SK-N-SH treated with all-trans-retinoic acid at 6 μM for 48 hours (cell line): ENCODE data around the gene STX18.

Source experiments
- ATAC-seq: fragments of 200-7000 bp; cut with Tn5 transposase; 3 replicates; pipeline ENCODE4 v1.9.1; 2020; ENCODE audit warnings: mild to moderate bottlenecking, moderate library complexity
- ARNTL ChIP-seq: fragments of 450-650 bp; formaldehyde crosslinking; IDR thresholded peaks from 2 replicates; pipeline ENCODE4 v1.5.0; 2020; ENCODE audit warnings: low read depth, mild to moderate bottlenecking, moderate library complexity, borderline replicate concordance
- BACH2 ChIP-seq: fragments of 250-450 bp; sonication (Bioruptor Pico); IDR thresholded peaks from 2 replicates; pipeline ENCODE4 v1.9.0; 2021; ENCODE audit warnings: mild to moderate bottlenecking, borderline replicate concordance
- CSDC2 ChIP-seq: fragments of 250-450 bp; sonication (Bioruptor Pico); IDR thresholded peaks from 2 replicates; pipeline ENCODE4 v1.5.0; 2020; ENCODE audit warnings: mild to moderate bottlenecking, moderate library complexity
- ESRRG ChIP-seq: fragments of 250-450 bp; sonication (Bioruptor Pico); IDR thresholded peaks from 2 replicates; pipeline ENCODE4 v1.6.1; 2021; ENCODE audit warnings: mild to moderate bottlenecking
- GLIS3 ChIP-seq: fragments of 250-450 bp; sonication (Bioruptor Pico); IDR thresholded peaks from 2 replicates; pipeline ENCODE4 v1.5.0; 2020; ENCODE audit warnings: mild to moderate bottlenecking, moderate library complexity
- ISL1 ChIP-seq: fragments of 250-450 bp; sonication (Bioruptor Pico); IDR thresholded peaks from 2 replicates; pipeline ENCODE4 v2.1.2; 2022; ENCODE audit warnings: mild to moderate bottlenecking, moderate library complexity
- OSR1 ChIP-seq: fragments of 250-450 bp; sonication (Bioruptor Pico); IDR thresholded peaks from 2 replicates; pipeline ENCODE4 v1.8.0; 2022; ENCODE audit warnings: moderate library complexity, mild to moderate bottlenecking, inconsistent platforms
- SNAI2 ChIP-seq: fragments of 250-450 bp; sonication (Bioruptor Pico); IDR thresholded peaks from 2 replicates; pipeline ENCODE4 v1.5.0; 2020; ENCODE audit warnings: mild to moderate bottlenecking, moderate library complexity
- TOX ChIP-seq: fragments of 250-450 bp; sonication (Bioruptor Pico); IDR thresholded peaks from 2 replicates; pipeline ENCODE4 v1.8.0; 2021; ENCODE audit warnings: mild to moderate bottlenecking, moderate library complexity, borderline replicate concordance
- ZC3H10 ChIP-seq: fragments of 250-450 bp; sonication (Bioruptor Pico); IDR thresholded peaks from 2 replicates; pipeline ENCODE4 v1.5.1; 2021; ENCODE audit warnings: mild to moderate bottlenecking, moderate library complexity
- ZFP3 ChIP-seq: fragments of 250-450 bp; sonication (Bioruptor Pico); IDR thresholded peaks from 2 replicates; pipeline ENCODE4 v1.5.0; 2020; ENCODE audit warnings: mild to moderate bottlenecking, moderate library complexity
- ZFP30 ChIP-seq: fragments of 450-650 bp; formaldehyde crosslinking; IDR thresholded peaks from 2 replicates; pipeline ENCODE4 v1.5.0; 2022; ENCODE audit warnings: mild to moderate bottlenecking, moderate library complexity
- ZNF565 ChIP-seq: fragments of 450-650 bp; formaldehyde crosslinking; conservative IDR thresholded peaks from 2 replicates; pipeline ENCODE4 v1.5.0; 2020; ENCODE audit warnings: low read depth, mild to moderate bottlenecking, moderate library complexity
- ZNF70 ChIP-seq: fragments of 450-650 bp; formaldehyde crosslinking; IDR thresholded peaks from 2 replicates; pipeline ENCODE4 v1.5.0; 2020; ENCODE audit warnings: mild to moderate bottlenecking, moderate library complexity
- TF ChIP-seq, protein P1 (sequence below): fragments of 250-450 bp; sonication (Bioruptor Pico); IDR thresholded peaks from 2 replicates; pipeline ENCODE4 v1.5.1; 2020; ENCODE audit warnings: low read depth, mild to moderate bottlenecking, moderate library complexity
- TF ChIP-seq, protein P2 (sequence below): fragments of 250-450 bp; sonication (Bioruptor Pico); IDR thresholded peaks from 2 replicates; pipeline ENCODE4 v1.5.0; 2020; ENCODE audit warnings: mild to moderate bottlenecking, moderate library complexity
- TF ChIP-seq, protein P3 (sequence below): fragments of 250-450 bp; sonication (Bioruptor Pico); IDR thresholded peaks from 2 replicates; pipeline ENCODE4 v1.8.0; 2021; ENCODE audit warnings: low read depth, mild to moderate bottlenecking, moderate library complexity, borderline replicate concordance
- TF ChIP-seq, protein P4 (sequence below): fragments of 250-450 bp; sonication (Bioruptor Pico); IDR thresholded peaks from 2 replicates; pipeline ENCODE4 v1.8.0; 2020; ENCODE audit warnings: mild to moderate bottlenecking, moderate library complexity, borderline replicate concordance
- TF ChIP-seq, protein P5 (sequence below): fragments of 250-450 bp; sonication (Bioruptor Pico); IDR thresholded peaks from 2 replicates; pipeline ENCODE4 v1.5.1; 2021; ENCODE audit warnings: mild to moderate bottlenecking, moderate library complexity

Gene STX18

DNA sequence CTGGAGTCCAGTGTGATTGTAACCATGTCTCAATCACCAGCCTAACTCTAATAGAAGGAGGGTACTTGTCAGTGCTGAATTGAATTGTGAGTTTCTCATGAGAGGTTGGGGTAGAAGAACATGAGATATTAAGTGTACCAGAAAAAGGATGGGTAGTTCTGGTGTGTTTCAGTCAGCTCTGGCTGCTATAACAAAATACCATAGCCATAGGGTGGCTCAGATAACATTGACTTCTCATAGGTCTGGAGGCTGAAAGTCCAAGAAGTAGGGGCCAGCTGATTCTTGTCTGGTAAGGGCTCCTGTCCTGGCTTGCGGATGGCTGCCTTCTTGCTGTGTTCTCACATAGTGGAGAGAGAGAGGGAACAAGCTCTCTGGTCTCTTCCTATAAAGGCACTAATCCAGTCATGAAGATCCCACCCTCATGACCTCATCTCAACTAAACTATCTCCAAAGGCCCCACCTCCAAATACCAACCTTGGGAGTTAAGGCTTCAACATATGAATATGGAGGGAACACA is 35.6 kb upstream of the STX18 start (continued):
- TF ChIP-seq, protein P1, sequence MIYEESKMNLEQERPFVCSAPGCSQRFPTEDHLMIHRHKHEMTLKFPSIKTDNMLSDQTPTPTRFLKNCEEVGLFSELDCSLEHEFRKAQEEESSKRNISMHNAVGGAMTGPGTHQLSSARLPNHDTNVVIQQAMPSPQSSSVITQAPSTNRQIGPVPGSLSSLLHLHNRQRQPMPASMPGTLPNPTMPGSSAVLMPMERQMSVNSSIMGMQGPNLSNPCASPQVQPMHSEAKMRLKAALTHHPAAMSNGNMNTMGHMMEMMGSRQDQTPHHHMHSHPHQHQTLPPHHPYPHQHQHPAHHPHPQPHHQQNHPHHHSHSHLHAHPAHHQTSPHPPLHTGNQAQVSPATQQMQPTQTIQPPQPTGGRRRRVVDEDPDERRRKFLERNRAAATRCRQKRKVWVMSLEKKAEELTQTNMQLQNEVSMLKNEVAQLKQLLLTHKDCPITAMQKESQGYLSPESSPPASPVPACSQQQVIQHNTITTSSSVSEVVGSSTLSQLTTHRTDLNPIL = no peak

DNA sequence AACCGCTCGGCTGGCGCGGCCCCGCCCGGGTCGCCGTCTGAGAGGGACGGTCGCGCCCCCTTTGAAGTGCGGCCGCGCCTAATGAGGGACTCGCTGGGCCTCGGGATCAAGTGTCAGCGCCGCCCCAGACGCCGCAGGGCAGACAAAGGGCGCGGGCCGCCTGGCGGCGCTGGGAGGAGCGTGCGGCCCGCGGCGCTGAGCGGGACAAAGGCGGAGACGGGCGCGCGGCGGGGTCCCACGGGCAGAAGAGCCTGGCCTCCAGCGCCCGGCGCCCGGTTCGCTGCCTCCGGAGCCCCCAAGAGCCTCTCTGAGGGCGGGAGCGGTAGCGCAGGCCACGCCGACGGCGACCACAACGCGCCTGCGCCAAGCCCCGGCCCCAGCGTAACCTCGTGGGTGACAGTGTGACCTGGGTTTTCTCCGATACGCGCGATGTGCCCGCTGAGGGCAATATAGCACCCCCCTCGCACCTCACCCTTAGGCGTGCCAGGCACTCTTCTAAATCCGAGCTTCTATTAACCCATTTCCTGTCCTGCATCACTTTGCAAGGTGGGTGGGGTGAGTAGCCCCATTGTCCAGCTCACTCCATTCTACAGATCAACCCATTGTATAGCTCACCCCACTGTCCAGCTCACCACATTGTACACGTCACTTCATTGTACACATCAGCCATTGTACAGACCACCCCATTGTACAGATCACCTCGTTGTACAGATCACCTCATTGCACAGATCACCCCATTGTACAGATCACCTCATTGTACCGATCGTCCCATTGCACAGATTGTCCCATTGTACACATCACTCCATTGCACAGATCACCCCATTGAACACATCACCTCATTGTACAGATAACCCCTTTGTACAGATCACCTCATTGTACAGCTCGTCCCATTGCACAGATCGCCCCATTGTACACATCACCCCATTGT is 33.7 kb upstream of the STX18 start:
- peak; percentile 94 for ATAC-seq

DNA sequence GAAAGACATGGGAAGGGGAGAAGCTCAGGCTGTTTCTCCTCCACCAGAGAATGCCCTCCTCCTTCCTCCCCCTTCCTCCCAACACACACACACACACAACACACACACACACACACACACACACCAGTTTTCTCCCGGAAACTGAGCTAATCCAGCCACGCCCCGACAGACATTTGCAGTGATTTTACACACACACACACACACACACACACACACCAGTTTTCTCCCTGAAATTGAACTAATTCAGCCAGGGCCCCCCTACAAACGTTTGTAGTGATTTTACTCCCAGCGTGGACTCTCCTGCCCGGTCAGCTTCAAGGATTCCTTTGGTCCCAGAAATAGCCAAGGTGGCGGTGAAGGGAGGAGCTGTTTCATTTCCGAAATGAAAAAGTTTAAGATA is 32.9 kb upstream of the STX18 start:
- TF ChIP-seq ZNF70 (CRISPR knock-in tag) = no peak
- ATAC-seq = peak; percentile 44

More for the DNA sequence above, 33.7 kb upstream of the STX18 start:
- no peak for TF ChIP-seq GLIS3
- no peak for TF ChIP-seq ZFP3 (CRISPR knock-in tag)
- TF ChIP-seq ZC3H10 (CRISPR knock-in tag) = no peak

DNA sequence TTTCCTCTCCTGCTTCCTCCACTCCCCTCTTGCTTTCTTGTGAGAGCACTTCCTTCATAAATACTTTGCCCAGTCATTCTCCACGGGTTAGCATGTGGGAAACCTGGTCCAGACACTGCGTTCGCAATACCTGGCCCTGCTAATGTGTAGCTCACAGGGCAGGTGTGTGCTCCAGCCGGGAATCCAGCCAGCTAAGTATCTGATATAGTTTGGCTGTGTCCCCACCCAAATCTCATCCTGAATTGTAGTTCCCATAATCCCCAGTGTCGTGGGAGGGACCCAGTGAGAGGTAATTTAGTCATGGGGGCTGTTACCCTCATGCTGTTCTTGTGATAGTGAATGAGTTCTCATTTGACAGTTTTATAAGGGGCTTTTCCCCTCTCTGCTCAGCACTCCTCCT is 32.2 kb upstream of the STX18 start:
- ATAC-seq = no peak
- TF ChIP-seq ARNTL (CRISPR knock-in tag) (no peak), GLIS3 (no peak), OSR1 (CRISPR knock-in tag) (no peak), ZFP30 (CRISPR knock-in tag) (no peak), ZC3H10 (CRISPR knock-in tag) (no peak), BACH2 (CRISPR knock-in tag) (no peak), ISL1 (no peak), TOX (no peak), SNAI2 (CRISPR knock-in tag) (no peak), ZNF565 (no peak), ESRRG (no peak), ZNF70 (CRISPR knock-in tag) (no peak), CSDC2 (CRISPR knock-in tag) (no peak), ZFP3 (CRISPR knock-in tag) (no peak)
- TF ChIP-seq, protein P2, sequence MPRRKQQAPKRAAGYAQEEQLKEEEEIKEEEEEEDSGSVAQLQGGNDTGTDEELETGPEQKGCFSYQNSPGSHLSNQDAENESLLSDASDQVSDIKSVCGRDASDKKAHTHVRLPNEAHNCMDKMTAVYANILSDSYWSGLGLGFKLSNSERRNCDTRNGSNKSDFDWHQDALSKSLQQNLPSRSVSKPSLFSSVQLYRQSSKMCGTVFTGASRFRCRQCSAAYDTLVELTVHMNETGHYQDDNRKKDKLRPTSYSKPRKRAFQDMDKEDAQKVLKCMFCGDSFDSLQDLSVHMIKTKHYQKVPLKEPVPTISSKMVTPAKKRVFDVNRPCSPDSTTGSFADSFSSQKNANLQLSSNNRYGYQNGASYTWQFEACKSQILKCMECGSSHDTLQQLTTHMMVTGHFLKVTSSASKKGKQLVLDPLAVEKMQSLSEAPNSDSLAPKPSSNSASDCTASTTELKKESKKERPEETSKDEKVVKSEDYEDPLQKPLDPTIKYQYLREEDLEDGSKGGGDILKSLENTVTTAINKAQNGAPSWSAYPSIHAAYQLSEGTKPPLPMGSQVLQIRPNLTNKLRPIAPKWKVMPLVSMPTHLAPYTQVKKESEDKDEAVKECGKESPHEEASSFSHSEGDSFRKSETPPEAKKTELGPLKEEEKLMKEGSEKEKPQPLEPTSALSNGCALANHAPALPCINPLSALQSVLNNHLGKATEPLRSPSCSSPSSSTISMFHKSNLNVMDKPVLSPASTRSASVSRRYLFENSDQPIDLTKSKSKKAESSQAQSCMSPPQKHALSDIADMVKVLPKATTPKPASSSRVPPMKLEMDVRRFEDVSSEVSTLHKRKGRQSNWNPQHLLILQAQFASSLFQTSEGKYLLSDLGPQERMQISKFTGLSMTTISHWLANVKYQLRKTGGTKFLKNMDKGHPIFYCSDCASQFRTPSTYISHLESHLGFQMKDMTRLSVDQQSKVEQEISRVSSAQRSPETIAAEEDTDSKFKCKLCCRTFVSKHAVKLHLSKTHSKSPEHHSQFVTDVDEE (CRISPR knock-in tag) = no peak
- TF ChIP-seq, protein P3, sequence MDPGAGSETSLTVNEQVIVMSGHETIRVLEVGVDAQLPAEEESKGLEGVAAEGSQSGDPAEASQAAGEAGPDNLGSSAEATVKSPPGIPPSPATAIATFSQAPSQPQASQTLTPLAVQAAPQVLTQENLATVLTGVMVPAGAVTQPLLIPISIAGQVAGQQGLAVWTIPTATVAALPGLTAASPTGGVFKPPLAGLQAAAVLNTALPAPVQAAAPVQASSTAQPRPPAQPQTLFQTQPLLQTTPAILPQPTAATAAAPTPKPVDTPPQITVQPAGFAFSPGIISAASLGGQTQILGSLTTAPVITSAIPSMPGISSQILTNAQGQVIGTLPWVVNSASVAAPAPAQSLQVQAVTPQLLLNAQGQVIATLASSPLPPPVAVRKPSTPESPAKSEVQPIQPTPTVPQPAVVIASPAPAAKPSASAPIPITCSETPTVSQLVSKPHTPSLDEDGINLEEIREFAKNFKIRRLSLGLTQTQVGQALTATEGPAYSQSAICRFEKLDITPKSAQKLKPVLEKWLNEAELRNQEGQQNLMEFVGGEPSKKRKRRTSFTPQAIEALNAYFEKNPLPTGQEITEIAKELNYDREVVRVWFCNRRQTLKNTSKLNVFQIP (CRISPR knock-in tag) = no peak
- TF ChIP-seq, protein P4, sequence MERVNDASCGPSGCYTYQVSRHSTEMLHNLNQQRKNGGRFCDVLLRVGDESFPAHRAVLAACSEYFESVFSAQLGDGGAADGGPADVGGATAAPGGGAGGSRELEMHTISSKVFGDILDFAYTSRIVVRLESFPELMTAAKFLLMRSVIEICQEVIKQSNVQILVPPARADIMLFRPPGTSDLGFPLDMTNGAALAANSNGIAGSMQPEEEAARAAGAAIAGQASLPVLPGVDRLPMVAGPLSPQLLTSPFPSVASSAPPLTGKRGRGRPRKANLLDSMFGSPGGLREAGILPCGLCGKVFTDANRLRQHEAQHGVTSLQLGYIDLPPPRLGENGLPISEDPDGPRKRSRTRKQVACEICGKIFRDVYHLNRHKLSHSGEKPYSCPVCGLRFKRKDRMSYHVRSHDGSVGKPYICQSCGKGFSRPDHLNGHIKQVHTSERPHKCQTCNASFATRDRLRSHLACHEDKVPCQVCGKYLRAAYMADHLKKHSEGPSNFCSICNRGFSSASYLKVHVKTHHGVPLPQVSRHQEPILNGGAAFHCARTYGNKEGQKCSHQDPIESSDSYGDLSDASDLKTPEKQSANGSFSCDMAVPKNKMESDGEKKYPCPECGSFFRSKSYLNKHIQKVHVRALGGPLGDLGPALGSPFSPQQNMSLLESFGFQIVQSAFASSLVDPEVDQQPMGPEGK (CRISPR knock-in tag) = no peak
- TF ChIP-seq, protein P1 = no peak
- TF ChIP-seq, protein P5, sequence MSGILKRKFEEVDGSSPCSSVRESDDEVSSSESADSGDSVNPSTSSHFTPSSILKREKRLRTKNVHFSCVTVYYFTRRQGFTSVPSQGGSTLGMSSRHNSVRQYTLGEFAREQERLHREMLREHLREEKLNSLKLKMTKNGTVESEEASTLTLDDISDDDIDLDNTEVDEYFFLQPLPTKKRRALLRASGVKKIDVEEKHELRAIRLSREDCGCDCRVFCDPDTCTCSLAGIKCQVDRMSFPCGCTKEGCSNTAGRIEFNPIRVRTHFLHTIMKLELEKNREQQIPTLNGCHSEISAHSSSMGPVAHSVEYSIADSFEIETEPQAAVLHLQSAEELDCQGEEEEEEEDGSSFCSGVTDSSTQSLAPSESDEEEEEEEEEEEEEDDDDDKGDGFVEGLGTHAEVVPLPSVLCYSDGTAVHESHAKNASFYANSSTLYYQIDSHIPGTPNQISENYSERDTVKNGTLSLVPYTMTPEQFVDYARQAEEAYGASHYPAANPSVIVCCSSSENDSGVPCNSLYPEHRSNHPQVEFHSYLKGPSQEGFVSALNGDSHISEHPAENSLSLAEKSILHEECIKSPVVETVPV (CRISPR knock-in tag) = no peak
